SK-N-SH (cell line): ENCODE data around the gene TMOD2. TPM values are rescaled to one million over a fixed set of nuclear protein-coding genes. Genes with fewer than 3 reads are reported as not detected.

Experiments
- CTCF ChIA-PET: fragments of 300-600, 350-600 bp; formaldehyde crosslinking; extraction: SDS; loops from one replicate; lab custom pipeline; 2021; lab: Yijun Ruan, JAX
- POLR2A ChIA-PET: fragments of 350-600 bp; sonication (Branson Sonifier 250); formaldehyde crosslinking; extraction: SDS; loops from one replicate; lab custom pipeline; 2020; ENCODE audit warnings: antibody characterized with exemption, inconsistent platforms; lab: Yijun Ruan, JAX
- DNase-seq: peaks from one replicate; pipeline ENCODE4 v3.0.0; 2012
- H2AFZ ChIP-seq: fragments of 200-600 bp; sonication (generic); 2 replicates; pipeline ENCODE4 v1.8.1; 2016; ENCODE audit warnings: antibody characterized with exemption, mild to moderate bottlenecking, low read depth
- H3F3A ChIP-seq: fragments of 200-600 bp; sonication (generic); replicated peaks from 2 replicates; pipeline ENCODE3; 2016; ENCODE audit warnings: antibody characterized with exemption, mild to moderate bottlenecking; ENCODE audit not compliant: insufficient read depth
- H3K27ac ChIP-seq, 2 experiments: fragments of 200-500 bp in 1 of 2; fragments of 200-600 bp in 1 of 2; sonication (Bioruptor generic) in 1 of 2; sonication (generic), shearing (Covaris generic) in 1 of 2; 2 replicates each; pipeline versions ENCODE4 v1.5.1 to v1.6.1; 2014 to 2016; ENCODE audit warnings: low read depth in 2 of 2, inconsistent platforms in 1 of 2, low read length in 1 of 2, mild to moderate bottlenecking in 1 of 2, mixed read lengths in 1 of 2
- H3K27me3 ChIP-seq: fragments of 200-600 bp; sonication (generic), shearing (Covaris generic); 2 replicates; pipeline ENCODE4 v1.6.1; 2016; ENCODE audit warnings: mixed run types; ENCODE audit not compliant: insufficient read depth
- H3K36me3 ChIP-seq, 2 experiments: fragments of 200-500 bp in 1 of 2; fragments of 200-600 bp in 1 of 2; sonication (Bioruptor generic) in 1 of 2; sonication (generic) in 1 of 2; replicated peaks in 1 of 2; 2 replicates each; pipeline versions ENCODE3 to v1.5.1; 2014 to 2016; ENCODE audit warnings: low read length in 1 of 2, mild to moderate bottlenecking in 1 of 2; ENCODE audit not compliant: insufficient read depth in 2 of 2, control insufficient read depth in 1 of 2
- H3K4me1 ChIP-seq, 2 experiments: fragments of 200-500 bp in 1 of 2; fragments of 200-600 bp in 1 of 2; sonication (Bioruptor generic) in 1 of 2; sonication (generic), shearing (Covaris generic) in 1 of 2; 2 replicates each; pipeline versions ENCODE4 v1.5.1 to v1.6.1; 2014 to 2016; ENCODE audit warnings: low read depth in 1 of 2, low read length in 1 of 2, mixed run types in 1 of 2; ENCODE audit not compliant: insufficient read depth in 2 of 2, control insufficient read depth in 1 of 2
- H3K4me2 ChIP-seq: fragments of 200-600 bp; sonication (generic), shearing (Covaris generic); 2 replicates; pipeline ENCODE4 v1.6.1; 2017; ENCODE audit warnings: mixed run types
- H3K4me3 ChIP-seq, 2 experiments: fragments of 200-500 bp in 1 of 2; fragments of 200-600 bp in 1 of 2; sonication (Bioruptor generic) in 1 of 2; sonication (generic), shearing (Covaris generic) in 1 of 2; 2 replicates each; pipeline versions ENCODE4 v1.5.1 to v1.8.1; 2014 to 2016; ENCODE audit warnings: low read depth in 2 of 2, inconsistent platforms in 1 of 2, low read length in 1 of 2, mild to moderate bottlenecking in 1 of 2, mixed read lengths in 1 of 2, moderate library complexity in 1 of 2
- H3K79me2 ChIP-seq: fragments of 200-600 bp; sonication (generic); 2 replicates; pipeline ENCODE4 v1.8.1; 2017; ENCODE audit warnings: mild to moderate bottlenecking; ENCODE audit not compliant: insufficient read depth
- H3K9ac ChIP-seq: fragments of 200-600 bp; sonication (generic); 2 replicates; pipeline ENCODE4 v1.6.1; 2017; ENCODE audit warnings: mixed run types
- H3K9me2 ChIP-seq: fragments of 200-600 bp; sonication (generic); 2 replicates; pipeline ENCODE4 v1.6.1; 2017; ENCODE audit warnings: mixed run types
- H3K9me3 ChIP-seq: fragments of 200-600 bp; sonication (generic); 2 replicates; pipeline ENCODE4 v1.6.1; 2017; ENCODE audit warnings: mixed run types, mild to moderate bottlenecking, moderate library complexity
- H4K20me1 ChIP-seq: fragments of 200-600 bp; sonication (generic); 2 replicates; pipeline ENCODE4 v1.6.1; 2017; ENCODE audit warnings: mild to moderate bottlenecking, mixed run types; ENCODE audit not compliant: insufficient read depth
- CHD2 ChIP-seq: fragments of 150-350 bp; IDR thresholded peaks from 2 replicates; pipeline ENCODE4 v1.6.1; 2018; ENCODE audit warnings: low read length; ENCODE audit not compliant: partially characterized antibody
- EP300 ChIP-seq, 2 experiments: IDR thresholded peaks; 2 replicates each; pipeline versions ENCODE4 v1.4.0 to v1.6.1; 2012; ENCODE audit warnings: borderline replicate concordance in 1 of 2, low read depth in 1 of 2, low read length in 1 of 2
- JUND ChIP-seq: IDR thresholded peaks from 2 replicates; pipeline ENCODE4 v1.4.0; 2012
- MEF2A ChIP-seq: IDR thresholded peaks from 2 replicates; pipeline ENCODE4 v1.4.0; 2012; ENCODE audit warnings: low read depth, borderline replicate concordance
- NFIC ChIP-seq: IDR thresholded peaks from 2 replicates; pipeline ENCODE4 v1.4.0; 2012; ENCODE audit warnings: borderline replicate concordance
- NRF1 ChIP-seq: IDR thresholded peaks from 2 replicates; pipeline ENCODE4 v1.6.1; 2012; ENCODE audit warnings: low read depth, mild to moderate bottlenecking, low read length
- RAD21 ChIP-seq: IDR thresholded peaks from 2 replicates; pipeline ENCODE4 v1.6.1; 2012; ENCODE audit warnings: mild to moderate bottlenecking, low read length
- RFX5 ChIP-seq: IDR thresholded peaks from 2 replicates; pipeline ENCODE4 v1.6.1; 2012; ENCODE audit warnings: mild to moderate bottlenecking, improper control_type of control experiment, low read length
- RXRA ChIP-seq: IDR thresholded peaks from 2 replicates; pipeline ENCODE4 v1.4.0; 2012; ENCODE audit warnings: low read depth, mild to moderate bottlenecking, borderline replicate concordance
- SIN3A ChIP-seq: IDR thresholded peaks from 2 replicates; pipeline ENCODE4 v1.6.1; 2012; ENCODE audit warnings: low read depth, mild to moderate bottlenecking, low read length, moderate library complexity, borderline replicate concordance
- SMC3 ChIP-seq: IDR thresholded peaks from 2 replicates; pipeline ENCODE4 v1.6.1; 2012; ENCODE audit warnings: low read depth, low read length, improper control_type of control experiment
- WGBS: methylation state at CpG from one replicate; pipeline ENCODE4 v1.1.6; 2017; ENCODE audit warnings: low lambda C conversion rate; 5-methylcytosine and 5-hydroxymethylcytosine counted together
- polyA plus RNA-seq, 3 experiments: library from polyadenylated mRNA; depleted of rRNA; stranded (reverse); fragments of >200 nt; gene quantifications; 2 replicates each; pipeline ENCODE4 v1.2.3, GENCODE V29; 2012
- TF ChIP-seq, protein P1 (sequence below): IDR thresholded peaks from 2 replicates; pipeline ENCODE4 v1.4.0; 2012; ENCODE audit warnings: low read depth, borderline replicate concordance

TMOD2 gene
- polyA plus RNA-seq, 1 of the 3 experiments (the other 2 are of a cell fraction), result 2.7 TPM

GRCh38 chr15:51806123-51806522 lies 54.7 kb downstream of the TMOD2 start:
- Histone ChIP-seq H3K9me2 (no peaks in the 10 kb centered on the region), H3K4me2 (no peak overlapping the region), H4K20me1 (no peaks in the 10 kb centered on the region), H3K4me3 (no peak overlapping the region), H3F3A (no peaks in the 10 kb centered on the region), H3K27ac (no peak overlapping the region), H3K9me3 (no peaks in the 10 kb centered on the region), H3K27me3 (no peaks in the 10 kb centered on the region), H3K79me2 (no peaks in the 10 kb centered on the region), H2AFZ (no peak overlapping the region), H3K36me3 (peaks cover 5 to 29% of the 10 kb centered on the region in 2 experiments), H3K4me1 (no peaks in the 10 kb centered on the region; a peak in 1 of 4 replicates), H3K9ac (no peak overlapping the region)
- ChIA-PET POLR2A (no interaction called here), CTCF (interaction anchor here (1.6 kb wide), 1 partner anchor 29 kb away, joined by 4 read pairs; no protein-coding TSS in a partner anchor)
- no peak for DNase-seq
- WGBS, result 73% methylated on average over 2 of the region's 2 CpGs
- TF ChIP-seq JUND (no peak), RAD21 (no peak), EP300 (IDR thresholded peaks at IDR 0.05; ENCODE audit: borderline replicate concordance in 1 of 2, low read depth in 1 of 2, low read length in 1 of 2) (no peak), MEF2A (no peak)

- ChIA-PET CTCF (no interaction called here), POLR2A (no interaction called here)
- H3K9me3 ChIP-seq, result no peaks in the 10 kb centered on the region
- no peaks in the 10 kb centered on the region for H4K20me1 ChIP-seq
- H3K27me3 ChIP-seq, result no peaks in the 10 kb centered on the region
- no peaks in the 10 kb centered on the region; a peak in 1 of 4 replicates for H3K4me1 ChIP-seq
- WGBS, result 73% methylated on average over 1 of the region's 1 CpG
- H3K27ac ChIP-seq, result no peak overlapping the region
- peaks cover 5 to 32% of the 10 kb centered on the region in 2 experiments for H3K36me3 ChIP-seq
- TF ChIP-seq RXRA (no peak), MEF2A (no peak)
- no peaks in the 10 kb centered on the region for H3K79me2 ChIP-seq
- no peak for DNase-seq
- no peaks in the 10 kb centered on the region for H3K9me2 ChIP-seq
- H3K9ac ChIP-seq, result no peak overlapping the region
- no peaks in the 10 kb centered on the region for H3F3A ChIP-seq
- H3K4me3 ChIP-seq, result no peak overlapping the region
- no peak overlapping the region for H3K4me2 ChIP-seq
- no peak overlapping the region for H2AFZ ChIP-seq
Observed at GRCh38 chr15:51809457-51809856, 58.1 kb downstream of the TMOD2 start.

DNA sequence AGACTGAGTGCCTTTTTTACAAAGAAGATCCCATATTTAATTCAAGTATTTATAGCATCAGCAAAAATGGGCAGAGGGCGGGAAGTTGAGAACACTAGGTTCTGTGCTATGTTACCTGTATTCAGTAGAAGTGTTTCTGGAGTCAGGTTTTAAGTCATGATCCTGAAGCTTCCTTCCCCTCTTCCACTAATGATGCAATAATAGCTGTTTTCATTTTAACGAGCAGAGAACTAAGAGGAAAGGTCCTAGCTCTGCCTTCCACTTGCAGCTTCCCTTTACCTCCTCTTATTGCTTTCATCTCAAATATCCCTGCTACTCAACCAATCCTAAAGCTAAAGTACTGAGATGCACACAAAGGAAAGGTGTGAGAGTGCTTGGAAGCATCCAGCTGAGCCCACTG lies 61.2 kb downstream of the TMOD2 start:
- CTCF ChIA-PET, result interaction anchor here (0.8 to 1.1 kb wide), 4 partner anchors 11 to 159 kb away, joined by 3 to 5 read pairs (median 3); no protein-coding TSS in a partner anchor
- POLR2A ChIA-PET, result interaction anchor here (0.7 kb wide), 1 partner anchor 92 kb away, joined by 3 read pairs; no protein-coding TSS in a partner anchor

More for the DNA sequence above, 61.2 kb downstream of the TMOD2 start:
- Histone ChIP-seq H3K79me2 (no peaks in the 10 kb centered on the region), H3K4me3 (no peak overlapping the region), H3K27ac (no peak overlapping the region), H3K4me1 (no peaks in the 10 kb centered on the region; a peak in 1 of 4 replicates), H3K9me3 (no peaks in the 10 kb centered on the region), H2AFZ (no peak overlapping the region), H3K4me2 (no peak overlapping the region), H3K27me3 (no peaks in the 10 kb centered on the region), H4K20me1 (no peaks in the 10 kb centered on the region), H3K9me2 (no peaks in the 10 kb centered on the region), H3K9ac (no peak overlapping the region), H3K36me3 (peaks cover 5 to 19% of the 10 kb centered on the region in 2 experiments), H3F3A (no peaks in the 10 kb centered on the region)
- 80% methylated on average over 2 of the region's 2 CpGs for WGBS
- no peak for TF ChIP-seq NFIC
- TF ChIP-seq NRF1, result no peak
- no peak for TF ChIP-seq SIN3A
- TF ChIP-seq, protein P1, sequence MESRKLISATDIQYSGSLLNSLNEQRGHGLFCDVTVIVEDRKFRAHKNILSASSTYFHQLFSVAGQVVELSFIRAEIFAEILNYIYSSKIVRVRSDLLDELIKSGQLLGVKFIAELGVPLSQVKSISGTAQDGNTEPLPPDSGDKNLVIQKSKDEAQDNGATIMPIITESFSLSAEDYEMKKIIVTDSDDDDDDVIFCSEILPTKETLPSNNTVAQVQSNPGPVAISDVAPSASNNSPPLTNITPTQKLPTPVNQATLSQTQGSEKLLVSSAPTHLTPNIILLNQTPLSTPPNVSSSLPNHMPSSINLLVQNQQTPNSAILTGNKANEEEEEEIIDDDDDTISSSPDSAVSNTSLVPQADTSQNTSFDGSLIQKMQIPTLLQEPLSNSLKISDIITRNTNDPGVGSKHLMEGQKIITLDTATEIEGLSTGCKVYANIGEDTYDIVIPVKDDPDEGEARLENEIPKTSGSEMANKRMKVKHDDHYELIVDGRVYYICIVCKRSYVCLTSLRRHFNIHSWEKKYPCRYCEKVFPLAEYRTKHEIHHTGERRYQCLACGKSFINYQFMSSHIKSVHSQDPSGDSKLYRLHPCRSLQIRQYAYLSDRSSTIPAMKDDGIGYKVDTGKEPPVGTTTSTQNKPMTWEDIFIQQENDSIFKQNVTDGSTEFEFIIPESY, result no peak
- TF ChIP-seq CHD2, result no peak
- TF ChIP-seq RFX5, result no peak
- no peak for TF ChIP-seq SMC3
- DNase-seq, result no peak
